Endodermal cell (in vitro differentiated cells): ENCODE measurements around the gene PTPRQ. TPM values are rescaled to one million over a fixed set of nuclear protein-coding genes. Genes with fewer than 3 reads are reported as not detected.

Experiments used
- DNase-seq: peaks from one replicate; pipeline ENCODE4 v3.0.0-alpha.2; 2017
- H3K27ac ChIP-seq: 2 replicates; pipeline ENCODE4 v1.5.1; 2013; ENCODE audit warnings: mild to moderate bottlenecking, low read depth, low read length, moderate library complexity
- H3K27me3 ChIP-seq: 2 replicates; pipeline ENCODE4 v1.6.1; 2013; ENCODE audit warnings: mild to moderate bottlenecking, low read length, moderate library complexity; ENCODE audit not compliant: insufficient read depth, control insufficient read depth, poor library complexity, severe bottlenecking
- H3K36me3 ChIP-seq: 2 replicates; pipeline ENCODE4 v1.7.0; 2013; ENCODE audit warnings: mild to moderate bottlenecking, low read length, moderate library complexity; ENCODE audit not compliant: control insufficient read depth, insufficient read depth
- H3K4me1 ChIP-seq: one replicate; pipeline ENCODE4 v1.7.0; 2013; ENCODE audit warnings: low read length; ENCODE audit not compliant: control insufficient read depth, insufficient read depth
- H3K4me3 ChIP-seq: 2 replicates; pipeline ENCODE4 v1.5.1; 2013; ENCODE audit warnings: mild to moderate bottlenecking, low read length, moderate library complexity
- H3K9ac ChIP-seq: 2 replicates; pipeline ENCODE4 v1.6.1; 2013; ENCODE audit warnings: mild to moderate bottlenecking, low read length, moderate library complexity; ENCODE audit not compliant: poor library complexity, severe bottlenecking; ENCODE audit errors: extremely low read depth
- H3K9me3 ChIP-seq: 2 replicates; pipeline ENCODE4 v1.6.1; 2013; ENCODE audit warnings: mild to moderate bottlenecking, low read length, moderate library complexity; ENCODE audit not compliant: control insufficient read depth
- H3K27ac Mint-ChIP-seq: 2 replicates; pipeline ENCODE4 v1.8.0; 2020; ENCODE audit warnings: mixed read lengths
- H3K27me3 Mint-ChIP-seq: 2 replicates; pipeline ENCODE4 v1.8.0; 2021; ENCODE audit warnings: mild to moderate bottlenecking, mixed read lengths; ENCODE audit not compliant: insufficient read depth
- H3K36me3 Mint-ChIP-seq: 2 replicates; pipeline ENCODE4 v1.8.0; 2020; ENCODE audit warnings: low read depth, mixed read lengths
- H3K4me1 Mint-ChIP-seq: 2 replicates; pipeline ENCODE4 v1.8.0; 2020; ENCODE audit warnings: mixed read lengths
- H3K4me3 Mint-ChIP-seq: 2 replicates; pipeline ENCODE4 v1.8.0; 2020; ENCODE audit warnings: mild to moderate bottlenecking, moderate library complexity, mixed read lengths
- H3K9me3 Mint-ChIP-seq: 2 replicates; pipeline ENCODE4 v1.8.0; 2020; ENCODE audit warnings: mild to moderate bottlenecking, mixed read lengths
- CTCF ChIP-seq: fragments of 200-600 bp; sonication (generic); conservative IDR thresholded peaks from 2 replicates; pipeline ENCODE4 v1.5.0; 2021; ENCODE audit warnings: antibody characterized with exemption, mild to moderate bottlenecking
- WGBS, 2 experiments: methylation state at CpG; one replicate each; pipeline versions ENCODE4 v1.1.5 to v1.1.7; 2013; ENCODE audit warnings: missing lambda C conversion rate in 2 of 2, mixed read lengths in 1 of 2; ENCODE audit not compliant: insufficient coverage in 1 of 2, insufficient read length in 1 of 2; 5-methylcytosine and 5-hydroxymethylcytosine counted together
- total RNA-seq, 2 donors: library from RNA; stranded (reverse); fragmentation: NEBNext Ultra II Directional in 1 of 2; extraction: Animal tissue kit (Norgen Biotek cat#: 25700) in 1 of 2; gene quantifications; 2 replicates in 1 of 2; 3 replicates in 1 of 2; pipeline ENCODE4 v1.2.1, GENCODE V29; 2021

Gene PTPRQ
- total RNA-seq, 2 donors from 2014 or later = 0.13 TPM; not detected in 1

- H3K9me3 Mint-ChIP-seq = no peaks in the 10 kb centered on the region
- H3K36me3 Mint-ChIP-seq = no peaks in the 10 kb centered on the region
- H3K4me1 ChIP-seq = peaks cover 3% of the 10 kb centered on the region
- no peak overlapping the region for H3K27ac Mint-ChIP-seq
- H3K27me3 ChIP-seq = peaks cover 70% of the 10 kb centered on the region
- DNase-seq = peak; percentile 87
- H3K27ac ChIP-seq = no peak overlapping the region
- 56 to 61% methylated on average over 7 to 20 of the region's 20 CpGs for WGBS, 2 experiments
- TF ChIP-seq CTCF = peak; percentile 92
- H3K36me3 ChIP-seq = no peaks in the 10 kb centered on the region
- no peak overlapping the region for H3K4me3 ChIP-seq
- H3K27me3 Mint-ChIP-seq = peaks cover 66% of the 10 kb centered on the region
- H3K9ac ChIP-seq = no peak overlapping the region
- peak overlapping the region; percentile 39 for H3K4me3 Mint-ChIP-seq
- peaks cover 46% of the 10 kb centered on the region for H3K4me1 Mint-ChIP-seq
- H3K9me3 ChIP-seq = no peaks in the 10 kb centered on the region
These were observed 266.0 kb downstream of the PTPRQ start for GRCh38 chr12:80709811-80710726.

- H3K27me3 ChIP-seq = peaks cover 68% of the 10 kb centered on the region
These were observed 266.9 kb downstream of the PTPRQ start for GRCh38 chr12:80710727-80711449.

More at GRCh38 chr12:80710727-80711449, 266.9 kb downstream of the PTPRQ start:
- Mint-ChIP-seq H3K4me3 (peak overlapping the region; percentile 39), H3K9me3 (no peaks in the 10 kb centered on the region), H3K27me3 (peaks cover 62% of the 10 kb centered on the region), H3K27ac (no peak overlapping the region), H3K4me1 (peaks cover 54% of the 10 kb centered on the region), H3K36me3 (no peaks in the 10 kb centered on the region)
- DNase-seq = no peak
- Histone ChIP-seq H3K9ac (no peak overlapping the region), H3K4me3 (no peak overlapping the region), H3K27ac (no peak overlapping the region), H3K36me3 (no peaks in the 10 kb centered on the region), H3K9me3 (no peaks in the 10 kb centered on the region), H3K4me1 (peaks cover 7% of the 10 kb centered on the region)
- TF ChIP-seq CTCF = no peak
- 95 to 100% methylated on average over 1 of the region's 1 CpG for WGBS, 2 experiments
